KOPT-K1 (cell line): ENCODE measurements around the gene AMFR.

Experiments used
- H3K27ac ChIP-seq: fragments of 200-600 bp; sonication (generic); 2 replicates; pipeline ENCODE4 v1.5.1; 2016; ENCODE audit warnings: antibody characterized with exemption, mild to moderate bottlenecking, low read depth, low read length; ENCODE audit not compliant: poor library complexity, severe bottlenecking
- H3K36me3 ChIP-seq: fragments of 200-600 bp; sonication (generic); 2 replicates; pipeline ENCODE4 v1.5.1; 2017; ENCODE audit warnings: antibody characterized with exemption, mild to moderate bottlenecking, low read length, moderate library complexity; ENCODE audit not compliant: insufficient read depth
- H3K9me3 ChIP-seq: fragments of 200-600 bp; sonication (generic); 2 replicates; pipeline ENCODE4 v1.5.1; 2017; ENCODE audit warnings: antibody characterized with exemption, low read length, mild to moderate bottlenecking; ENCODE audit not compliant: insufficient read depth, poor library complexity, severe bottlenecking

AMFR gene

GRCh38 chr16:56343661-56344517 is 81.5 kb downstream of the AMFR start:
- Histone ChIP-seq H3K36me3 (no peaks in the 10 kb centered on the region), H3K9me3 (no peaks in the 10 kb centered on the region), H3K27ac (no peak overlapping the region)

- no peaks in the 10 kb centered on the region for H3K9me3 ChIP-seq
- no peaks in the 10 kb centered on the region for H3K36me3 ChIP-seq
- H3K27ac ChIP-seq: no peak overlapping the region
Observed at GRCh38 chr16:56341656-56342399, 83.5 kb downstream of the AMFR start.

GRCh38 chr16:56340864-56341365 is 84.4 kb downstream of the AMFR start:
- no peaks in the 10 kb centered on the region for H3K9me3 ChIP-seq
- H3K27ac ChIP-seq: no peak overlapping the region
- H3K36me3 ChIP-seq: no peaks in the 10 kb centered on the region

GRCh38 chr16:56340416-56340815 is 84.9 kb downstream of the AMFR start:
- Histone ChIP-seq H3K9me3 (no peaks in the 10 kb centered on the region), H3K36me3 (no peaks in the 10 kb centered on the region), H3K27ac (no peak overlapping the region)

- Histone ChIP-seq H3K9me3 (no peaks in the 10 kb centered on the region), H3K36me3 (no peaks in the 10 kb centered on the region), H3K27ac (no peak overlapping the region)
Observed at GRCh38 chr16:56339431-56340195, 85.7 kb downstream of the AMFR start.

- H3K9me3 ChIP-seq: no peaks in the 10 kb centered on the region
- H3K27ac ChIP-seq: no peak overlapping the region
- H3K36me3 ChIP-seq: no peaks in the 10 kb centered on the region
Observed at GRCh38 chr16:56338566-56339318, 86.6 kb downstream of the AMFR start.

- H3K36me3 ChIP-seq: no peaks in the 10 kb centered on the region
- H3K9me3 ChIP-seq: no peaks in the 10 kb centered on the region
- no peak overlapping the region for H3K27ac ChIP-seq
Observed at GRCh38 chr16:56337858-56338325, 87.5 kb downstream of the AMFR start.

GRCh38 chr16:56337131-56337857 is 88.1 kb downstream of the AMFR start:
- Histone ChIP-seq H3K36me3 (no peaks in the 10 kb centered on the region), H3K9me3 (no peaks in the 10 kb centered on the region), H3K27ac (no peak overlapping the region)

- no peaks in the 10 kb centered on the region for H3K9me3 ChIP-seq
- H3K36me3 ChIP-seq: no peaks in the 10 kb centered on the region
- no peak overlapping the region for H3K27ac ChIP-seq
Observed at GRCh38 chr16:56336711-56337110, 88.6 kb downstream of the AMFR start.

GRCh38 chr16:56336071-56336688 is 89.2 kb downstream of the AMFR start:
- no peaks in the 10 kb centered on the region for H3K9me3 ChIP-seq
- H3K27ac ChIP-seq: no peak overlapping the region
- no peaks in the 10 kb centered on the region for H3K36me3 ChIP-seq

- H3K27ac ChIP-seq: no peak overlapping the region
- no peaks in the 10 kb centered on the region for H3K9me3 ChIP-seq
- H3K36me3 ChIP-seq: no peaks in the 10 kb centered on the region
Observed at GRCh38 chr16:56334761-56335160, 90.6 kb downstream of the AMFR start.

- H3K36me3 ChIP-seq: no peaks in the 10 kb centered on the region
- no peaks in the 10 kb centered on the region for H3K9me3 ChIP-seq
- no peak overlapping the region for H3K27ac ChIP-seq
Observed at GRCh38 chr16:56332464-56333079, 92.8 kb downstream of the AMFR start.

- H3K36me3 ChIP-seq: no peaks in the 10 kb centered on the region
- no peak overlapping the region for H3K27ac ChIP-seq
- no peaks in the 10 kb centered on the region for H3K9me3 ChIP-seq
Observed at GRCh38 chr16:56331915-56332314, 93.4 kb downstream of the AMFR start.
